Peyer's patch (tissue), 4 donors: ENCODE results near the gene CKMT1B.
"Not testable (repeated sequence)": the region's sequence is repeated elsewhere in the genome, so short reads cannot be mapped to it uniquely, and the experiment has no call there.

Source experiments
- CTCF ChIP-seq, 6 experiments: fragments of 450-650 bp in 4 of 6; fragments of 200-600 bp in 2 of 6; sonication (generic) in 1 of 6; IDR thresholded peaks; one replicate each; pipeline ENCODE4 v1.5.1; 2017 to 2019; ENCODE audit warnings: antibody characterized with exemption in 6 of 6, mild to moderate bottlenecking in 3 of 6, moderate library complexity in 1 of 6
- POLR2A ChIP-seq, 2 donors: fragments of 450-650 bp; IDR thresholded peaks; one replicate each; pipeline ENCODE4 v1.5.1; 2017; ENCODE audit warnings: antibody characterized with exemption in 2 of 2, mild to moderate bottlenecking in 2 of 2, moderate library complexity in 2 of 2

GRCh38 chr15:43600200-43600599 lies 6.4 kb downstream of the CKMT1B start:
- TF ChIP-seq POLR2A, CTCF (IDR thresholded peaks at IDR 0.05): not testable (repeated sequence)
